ENCODE measurements around the gene TGFBR2.

The TGFBR2 gene

DNA sequence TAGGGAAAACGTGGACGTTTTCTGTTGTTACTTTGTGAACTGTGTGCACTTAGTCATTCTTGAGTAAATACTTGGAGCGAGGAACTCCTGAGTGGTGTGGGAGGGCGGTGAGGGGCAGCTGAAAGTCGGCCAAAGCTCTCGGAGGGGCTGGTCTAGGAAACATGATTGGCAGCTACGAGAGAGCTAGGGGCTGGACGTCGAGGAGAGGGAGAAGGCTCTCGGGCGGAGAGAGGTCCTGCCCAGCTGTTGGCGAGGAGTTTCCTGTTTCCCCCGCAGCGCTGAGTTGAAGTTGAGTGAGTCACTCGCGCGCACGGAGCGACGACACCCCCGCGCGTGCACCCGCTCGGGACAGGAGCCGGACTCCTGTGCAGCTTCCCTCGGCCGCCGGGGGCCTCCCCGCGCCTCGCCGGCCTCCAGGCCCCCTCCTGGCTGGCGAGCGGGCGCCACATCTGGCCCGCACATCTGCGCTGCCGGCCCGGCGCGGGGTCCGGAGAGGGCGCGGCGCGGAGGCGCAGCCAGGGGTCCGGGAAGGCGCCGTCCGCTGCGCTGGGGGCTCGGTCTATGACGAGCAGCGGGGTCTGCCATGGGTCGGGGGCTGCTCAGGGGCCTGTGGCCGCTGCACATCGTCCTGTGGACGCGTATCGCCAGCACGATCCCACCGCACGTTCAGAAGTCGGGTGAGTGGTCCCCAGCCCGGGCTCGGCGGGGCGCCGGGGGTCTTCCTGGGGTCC, at the start of gene TGFBR2:
TSS of gene TGFBR2 (plus strand) at position 301 of the 731 bp plus-strand sequence. CDS start at position 584, 283 bp downstream.
- FAIRE-seq (peak; percentile 69), DNase-seq (ENCODE audit: low spot score) (peak; percentile 97)

DNA sequence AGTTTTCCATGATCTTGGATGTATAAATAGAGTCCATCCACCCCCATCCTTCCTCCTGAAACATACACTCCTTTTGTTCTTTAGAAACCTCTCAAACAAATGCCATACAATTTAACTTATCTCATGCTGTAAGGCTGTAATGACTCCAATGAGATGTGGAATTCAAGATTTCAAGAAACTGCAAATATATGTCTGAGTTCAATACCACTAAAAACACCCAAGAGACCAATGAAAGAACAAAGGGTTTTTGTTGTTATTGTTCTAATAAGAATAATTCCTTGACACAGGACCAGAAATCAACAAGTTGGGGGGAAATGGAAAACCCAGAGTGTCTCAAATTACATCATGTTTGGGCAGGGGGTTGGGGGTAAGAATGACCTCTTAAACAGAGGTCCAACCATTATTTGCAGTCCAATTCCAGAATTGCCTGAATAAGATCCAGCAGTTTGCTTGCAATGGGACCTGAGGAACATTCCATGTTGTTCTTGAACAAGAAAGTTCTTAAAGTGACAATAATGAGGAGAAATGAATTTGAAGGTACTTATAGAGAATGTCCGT, 48.6 kb upstream of the TGFBR2 start:
- DNase-seq (ENCODE audit: low spot score), result no peak
- no peak for FAIRE-seq

DNA sequence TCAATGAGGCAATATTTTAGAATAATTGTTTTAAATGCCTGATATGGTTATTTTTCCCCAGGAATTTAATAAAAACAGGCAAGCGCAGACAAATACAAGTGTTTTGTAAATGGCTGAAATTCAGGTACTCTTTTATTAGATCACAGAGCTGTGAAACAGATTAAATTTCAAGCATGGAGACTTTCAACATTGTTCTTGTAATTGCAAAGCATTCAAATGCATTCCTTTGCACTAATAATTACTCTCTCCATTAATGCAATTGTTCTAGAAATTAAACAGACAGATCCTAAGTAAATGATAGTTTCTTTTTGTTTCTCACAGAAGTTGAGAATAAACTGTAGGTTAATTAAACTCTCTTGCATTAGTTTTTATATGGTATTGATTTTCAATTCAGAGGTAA, 42.4 kb upstream of the TGFBR2 start:
- no peak for DNase-seq (ENCODE audit: low spot score)
- no peak for FAIRE-seq

DNA sequence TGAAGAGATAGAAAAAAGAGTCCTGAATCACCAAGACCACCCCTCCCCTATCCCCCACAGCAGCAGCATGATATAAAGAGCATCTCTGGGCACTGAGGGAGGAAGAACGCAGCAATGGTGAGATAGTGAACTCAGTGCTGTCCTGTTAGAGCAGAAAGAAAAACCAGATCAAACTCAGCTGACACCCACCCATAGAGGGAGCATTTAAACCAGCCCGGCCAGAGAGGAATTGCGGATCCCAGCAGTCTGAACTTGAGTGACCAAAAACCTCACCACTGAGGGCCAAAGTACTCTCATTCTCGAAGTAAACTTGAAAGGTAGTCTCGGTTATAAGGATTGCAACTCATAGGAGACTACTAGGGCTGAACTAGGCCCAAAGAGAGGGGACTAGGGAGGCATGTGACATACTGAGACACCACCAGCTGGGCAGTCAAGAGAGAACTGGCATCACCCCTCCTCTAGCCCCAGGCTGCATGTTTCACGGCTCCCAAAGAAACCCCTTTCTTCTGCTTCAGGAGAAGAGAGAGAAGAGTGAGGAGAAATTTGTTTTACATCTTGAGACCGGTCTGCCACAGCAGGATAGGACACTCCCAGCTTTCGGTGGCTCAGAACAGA, 39.2 kb upstream of the TGFBR2 start:
- DNase-seq (ENCODE audit: low spot score) (no peak), FAIRE-seq (no peak)

DNA sequence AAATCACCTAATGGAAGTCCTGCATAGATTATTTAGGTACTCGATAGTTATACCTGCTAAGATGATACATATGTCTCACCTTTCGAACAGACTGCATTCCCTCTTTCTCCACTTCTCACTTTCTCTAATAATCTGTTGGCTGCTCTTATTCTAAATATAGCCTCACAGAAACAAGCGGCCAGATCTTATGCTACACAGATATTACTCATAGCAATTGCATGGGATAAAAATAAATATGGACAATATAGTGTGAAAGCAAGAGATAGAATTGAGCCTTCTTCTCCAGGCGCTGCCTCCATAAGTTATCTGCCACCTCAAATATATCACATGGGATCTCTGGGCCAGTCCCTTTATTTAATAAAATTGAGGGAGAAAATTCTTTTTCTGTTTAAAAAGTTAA, 29.5 kb upstream of the TGFBR2 start:
- FAIRE-seq (no peak), DNase-seq (ENCODE audit: low spot score) (no peak)

DNA sequence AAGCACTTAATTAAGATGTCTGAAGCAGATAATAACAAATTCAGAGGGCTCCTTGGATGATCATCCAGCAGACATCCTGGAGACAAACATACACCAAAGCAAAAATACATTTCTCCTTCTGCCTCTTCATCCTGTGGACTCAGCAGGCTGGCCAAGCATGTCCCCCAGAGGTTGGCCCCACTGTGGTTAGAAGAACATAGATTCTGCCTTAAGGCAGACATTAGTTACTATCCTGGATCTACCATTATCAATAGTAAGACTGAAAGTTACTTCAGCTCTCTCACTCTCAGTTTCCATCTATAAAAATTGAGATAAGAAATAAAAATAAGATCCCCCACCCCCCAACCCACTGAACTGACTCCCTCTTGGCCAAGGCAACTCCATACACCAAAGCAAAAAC, 28.6 kb upstream of the TGFBR2 start:
- no peak for DNase-seq (ENCODE audit: low spot score)
- FAIRE-seq, result no peak

DNA sequence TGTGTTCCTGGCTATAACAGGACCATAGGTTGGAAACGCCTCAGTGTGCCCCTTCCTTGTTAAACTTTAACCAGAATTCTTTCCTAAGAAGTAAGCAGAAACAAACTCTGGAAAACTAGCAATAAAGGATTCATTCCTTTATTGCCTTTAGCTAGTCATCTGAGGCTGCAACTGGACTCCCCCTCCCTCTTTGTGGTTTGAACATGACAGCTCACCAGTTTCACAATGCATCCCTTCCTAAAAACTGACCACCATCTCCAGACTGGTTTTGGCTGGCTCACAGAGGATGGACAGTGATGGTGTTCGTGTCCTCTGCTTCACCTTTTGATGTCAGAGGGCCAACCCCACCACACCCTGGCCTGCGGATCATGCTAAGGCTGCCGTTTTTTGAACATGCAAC, 27.9 kb upstream of the TGFBR2 start:
- no peak for FAIRE-seq
- DNase-seq (ENCODE audit: low spot score), result peak; percentile 47

DNA sequence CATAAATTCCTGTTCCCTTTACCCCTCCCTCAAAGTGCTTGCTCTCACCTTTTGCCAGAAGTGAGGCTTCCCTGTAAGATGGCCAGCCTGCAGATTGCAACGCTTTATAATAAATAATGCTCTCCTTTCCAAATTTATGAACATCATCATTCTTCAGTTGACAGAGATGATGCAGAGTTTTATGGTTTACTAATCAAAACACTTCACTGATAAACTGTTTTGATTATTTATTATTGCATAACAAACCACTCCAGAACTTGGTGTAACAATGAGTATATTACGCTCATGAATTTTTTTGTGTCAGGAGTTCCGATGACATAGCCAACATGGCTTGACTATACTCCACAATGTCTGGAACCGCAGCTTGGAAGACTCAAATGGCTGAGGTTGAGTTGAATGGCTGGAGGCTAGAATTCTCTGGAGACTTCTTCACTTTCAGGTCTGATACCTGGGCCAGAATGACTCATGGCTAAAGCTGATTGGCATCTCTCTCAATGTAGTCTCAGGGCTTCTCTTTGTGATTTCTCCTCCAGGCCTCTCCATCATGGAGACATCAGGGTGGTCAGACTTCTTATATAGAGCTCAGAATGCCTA, 27.3 kb upstream of the TGFBR2 start:
- DNase-seq (ENCODE audit: low spot score) (no peak), FAIRE-seq (no peak)

DNA sequence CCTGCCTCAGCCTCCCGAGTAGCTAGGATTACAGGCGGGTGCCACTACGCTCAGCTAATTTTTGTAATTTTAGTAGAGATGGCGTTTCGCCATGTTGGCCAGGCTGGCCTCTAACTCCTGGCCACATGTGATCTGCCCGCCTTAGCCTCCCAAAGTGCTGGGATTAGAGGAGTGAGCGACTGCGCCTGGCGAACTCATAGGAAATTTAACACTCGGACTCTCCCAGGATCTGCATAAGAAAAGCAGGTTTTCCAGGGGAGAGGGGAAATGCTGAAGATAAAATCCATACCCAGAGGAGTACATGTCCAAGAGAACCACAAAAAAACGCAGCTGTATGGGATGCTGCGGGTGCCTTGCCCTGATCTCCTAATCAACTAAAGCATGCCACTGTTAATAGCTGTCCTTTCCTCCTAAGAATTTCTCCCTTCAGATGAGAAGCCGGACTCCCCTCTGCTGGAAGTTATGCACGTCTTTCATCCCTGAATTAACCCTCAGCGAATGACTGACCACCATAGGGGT, 25.3 kb upstream of the TGFBR2 start:
- no peak for FAIRE-seq
- no peak for DNase-seq (ENCODE audit: low spot score)

DNA sequence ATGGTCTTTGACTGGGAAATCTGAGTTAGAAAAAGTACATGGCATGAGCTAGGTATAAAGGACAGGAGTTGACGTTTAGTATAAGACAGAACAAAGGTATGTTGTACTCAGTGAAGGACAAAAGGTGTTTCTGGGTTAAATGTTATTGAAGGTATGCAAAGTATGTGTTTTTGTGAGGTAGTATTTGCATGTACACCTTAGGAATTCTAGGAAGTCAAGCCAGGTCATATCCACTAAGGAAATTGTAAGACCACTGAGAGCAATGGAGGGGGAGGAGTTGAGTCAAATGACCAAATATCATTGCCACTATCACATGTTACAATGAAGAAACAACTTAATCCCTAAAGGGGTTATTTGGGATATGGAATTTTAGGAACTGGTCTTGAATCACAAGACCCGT, 24.4 kb upstream of the TGFBR2 start:
- FAIRE-seq (no peak), DNase-seq (ENCODE audit: low spot score) (no peak)

DNA sequence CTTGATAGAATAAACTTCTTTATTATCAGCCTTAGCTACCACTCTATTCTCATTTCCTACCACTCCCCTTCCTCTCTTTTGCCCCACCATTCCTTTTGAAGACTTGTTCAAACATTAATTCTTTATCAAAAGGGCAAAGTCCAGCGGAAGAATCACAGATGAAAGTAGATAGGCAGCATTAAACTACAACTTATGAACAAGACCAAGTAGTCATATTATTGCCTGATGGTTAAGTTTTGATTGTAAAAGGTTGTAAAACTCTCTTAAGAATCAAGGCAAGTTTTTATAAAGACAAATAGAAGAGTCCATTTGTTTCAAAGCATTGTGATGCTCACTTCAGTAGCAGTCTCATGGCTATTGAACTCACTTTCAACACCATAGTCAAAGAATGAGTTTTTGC, 22.4 kb upstream of the TGFBR2 start:
- FAIRE-seq (no peak), DNase-seq (ENCODE audit: low spot score) (no peak)

DNA sequence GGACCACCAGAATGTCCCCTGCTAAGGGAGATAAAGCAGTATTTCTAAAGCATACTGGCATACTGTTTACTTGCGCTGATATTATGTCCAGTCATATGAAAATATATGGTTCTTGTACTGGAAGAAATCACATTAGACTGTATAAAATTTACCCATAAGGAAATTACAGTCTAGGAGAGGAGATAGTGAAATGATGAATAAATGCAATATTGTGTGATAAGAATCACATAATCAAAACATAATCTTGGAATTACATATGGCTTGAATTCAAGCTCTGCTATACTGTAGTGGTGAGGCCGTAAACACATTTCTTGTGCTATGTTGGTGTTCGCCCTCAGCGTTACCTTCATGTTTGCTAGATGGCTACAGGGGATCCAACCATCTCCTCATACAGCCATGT, 20.7 kb upstream of the TGFBR2 start:
- FAIRE-seq (no peak), DNase-seq (ENCODE audit: low spot score) (no peak)

DNA sequence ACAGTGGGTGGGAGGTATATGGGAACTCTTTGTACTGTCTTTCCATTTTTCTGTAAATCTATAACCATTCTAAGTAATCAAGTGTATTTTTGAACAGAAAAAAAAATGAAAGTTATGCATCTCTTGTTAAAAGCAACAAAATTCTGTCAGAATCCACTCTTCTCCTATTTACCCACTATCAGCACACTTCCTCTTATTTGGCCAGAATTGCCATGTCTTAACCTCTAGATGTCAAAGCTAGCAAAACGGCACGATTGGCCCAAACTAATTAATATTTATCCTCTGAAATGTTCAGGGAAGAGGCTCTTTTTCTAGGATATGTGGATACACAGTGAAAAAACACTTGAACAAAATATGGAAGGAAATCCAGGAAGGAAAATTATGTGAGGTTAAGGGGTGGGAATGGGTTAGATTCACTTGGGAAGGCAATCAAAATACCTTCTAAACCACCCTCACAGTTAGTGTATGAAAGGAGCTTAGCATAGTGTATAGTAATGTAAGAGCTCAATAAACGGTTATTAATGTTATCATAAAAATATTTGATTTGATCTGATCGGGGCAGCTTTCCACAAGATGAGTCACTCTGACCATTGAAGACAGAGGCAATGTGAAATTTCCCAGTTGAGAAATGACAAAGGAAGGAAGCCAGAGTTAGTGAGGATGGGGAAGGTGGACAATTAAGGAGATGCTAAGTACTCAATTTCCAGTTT, 20.1 kb upstream of the TGFBR2 start:
- FAIRE-seq, result no peak
- DNase-seq (ENCODE audit: low spot score), result no peak

DNA sequence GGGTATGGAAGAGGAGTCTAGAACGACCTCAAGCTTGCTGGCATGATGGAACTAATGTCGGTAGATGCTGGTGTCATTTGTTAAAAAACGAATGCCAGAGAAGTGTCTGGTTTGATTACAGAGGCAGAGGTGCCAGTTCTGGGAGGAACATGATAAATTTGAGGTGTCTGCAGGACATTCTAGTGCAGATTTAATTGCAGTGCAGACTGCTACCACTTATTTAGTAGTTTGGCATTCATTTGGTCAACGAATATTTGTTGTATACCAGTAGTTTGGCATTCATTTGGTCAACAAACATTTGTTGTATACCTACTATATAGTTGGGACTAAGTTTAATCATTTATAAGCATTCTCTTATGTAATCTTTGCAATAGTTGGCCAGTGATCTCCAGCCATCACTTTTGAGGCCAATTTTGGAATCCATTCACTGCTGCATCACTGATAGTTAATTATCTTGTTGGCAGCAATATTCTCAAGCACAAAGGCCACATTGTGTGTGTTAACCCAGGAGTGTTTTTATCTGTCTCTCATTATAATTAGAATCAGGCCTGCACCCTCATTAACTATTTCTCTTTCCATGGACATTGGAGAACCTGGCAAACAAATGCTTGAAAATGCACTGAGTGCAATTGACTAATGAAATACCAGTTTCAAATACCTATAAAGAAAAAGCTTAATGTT, 19.5 kb upstream of the TGFBR2 start:
- FAIRE-seq, result no peak
- no peak for DNase-seq (ENCODE audit: low spot score)

DNA sequence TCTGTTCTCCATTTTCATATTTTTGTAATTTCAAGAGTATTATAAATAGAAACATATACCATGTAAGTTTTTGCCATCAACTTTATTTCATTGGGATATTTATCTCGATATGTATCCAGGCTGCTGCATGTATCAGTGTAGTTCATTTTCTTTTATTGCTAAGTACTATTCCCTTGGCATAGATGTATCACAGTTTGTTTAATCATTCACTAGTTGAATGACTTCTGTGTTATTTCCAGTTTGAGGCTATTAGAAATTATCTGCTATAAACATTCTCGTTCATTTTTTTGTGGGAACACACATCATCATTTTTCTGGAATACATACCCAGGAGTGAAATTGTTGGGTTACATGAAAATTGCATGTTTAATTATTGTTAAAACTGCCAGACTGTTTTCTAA, 18.5 kb upstream of the TGFBR2 start:
- FAIRE-seq, result no peak

DNA sequence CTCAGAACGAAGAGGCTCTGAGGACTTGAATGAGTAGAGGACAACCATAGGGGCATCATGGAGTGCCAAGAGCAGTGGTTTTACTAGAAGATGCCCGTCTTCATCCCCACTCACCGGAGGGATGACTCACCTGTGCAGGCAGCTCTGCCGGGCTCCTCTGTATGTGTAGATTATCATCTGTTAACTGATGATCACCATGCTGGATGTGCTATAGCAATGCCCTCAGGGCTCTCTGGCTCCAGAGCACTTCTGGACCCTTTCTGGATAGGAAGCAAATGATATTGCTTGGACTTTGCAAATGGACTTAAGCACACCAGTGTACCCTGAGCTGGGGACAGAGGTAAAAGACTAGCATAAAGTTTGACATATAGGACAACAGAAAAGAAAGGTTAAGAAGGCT, 10.2 kb upstream of the TGFBR2 start:
- no peak for FAIRE-seq
- DNase-seq (ENCODE audit: low spot score), result peak; percentile 36

More for the DNA sequence above, 18.5 kb upstream of the TGFBR2 start:
- DNase-seq (ENCODE audit: low spot score), result no peak

DNA sequence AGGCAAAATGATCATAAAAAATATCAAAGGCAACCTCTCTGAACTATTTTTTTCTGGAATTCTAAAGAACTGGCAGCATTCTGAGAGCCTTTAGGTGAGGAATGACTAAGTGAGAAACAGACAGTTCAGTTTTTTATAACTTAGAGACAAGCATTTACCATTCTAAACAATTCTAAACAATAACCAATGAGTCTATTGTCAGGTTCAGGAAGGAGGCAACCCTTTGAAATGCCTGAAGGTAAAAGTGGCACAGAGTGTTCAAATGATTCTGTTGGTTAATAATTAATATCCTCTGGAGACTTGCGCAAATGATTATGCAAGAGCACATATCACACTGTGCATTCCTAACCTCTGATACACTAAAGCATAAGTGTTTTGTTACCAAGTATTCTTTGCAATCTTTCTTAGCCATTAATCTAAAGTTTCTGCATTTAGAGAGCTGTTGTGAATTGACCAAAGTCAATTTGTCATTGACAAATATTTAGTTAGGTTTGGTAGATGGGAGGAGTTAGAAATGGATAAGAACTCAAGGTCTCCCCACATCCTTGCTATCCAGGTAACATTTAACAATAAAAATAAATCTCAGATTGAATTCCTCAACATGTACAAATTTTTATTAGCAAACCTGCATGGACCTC, 9.2 kb upstream of the TGFBR2 start:
- FAIRE-seq (no peak), DNase-seq (ENCODE audit: low spot score) (peak; percentile 21)

DNA sequence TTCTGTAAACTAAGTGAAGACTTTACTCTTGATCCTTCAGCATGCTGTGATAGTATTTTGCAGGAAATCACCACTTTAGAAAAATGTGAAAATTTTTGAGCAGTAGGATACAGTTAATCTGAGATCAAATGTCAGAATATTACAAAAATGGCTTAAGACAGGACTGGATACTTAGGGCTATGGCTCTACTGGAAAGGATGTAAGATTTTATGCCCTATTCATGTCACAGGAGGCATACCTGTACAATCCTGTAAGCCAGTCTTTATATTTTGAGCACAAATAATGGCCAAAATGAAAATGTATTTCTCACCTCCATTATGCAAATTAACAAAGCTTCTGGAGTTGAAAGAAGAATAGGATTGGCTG, 8.6 kb upstream of the TGFBR2 start:
- FAIRE-seq, result no peak
- no peak for DNase-seq (ENCODE audit: low spot score)

DNA sequence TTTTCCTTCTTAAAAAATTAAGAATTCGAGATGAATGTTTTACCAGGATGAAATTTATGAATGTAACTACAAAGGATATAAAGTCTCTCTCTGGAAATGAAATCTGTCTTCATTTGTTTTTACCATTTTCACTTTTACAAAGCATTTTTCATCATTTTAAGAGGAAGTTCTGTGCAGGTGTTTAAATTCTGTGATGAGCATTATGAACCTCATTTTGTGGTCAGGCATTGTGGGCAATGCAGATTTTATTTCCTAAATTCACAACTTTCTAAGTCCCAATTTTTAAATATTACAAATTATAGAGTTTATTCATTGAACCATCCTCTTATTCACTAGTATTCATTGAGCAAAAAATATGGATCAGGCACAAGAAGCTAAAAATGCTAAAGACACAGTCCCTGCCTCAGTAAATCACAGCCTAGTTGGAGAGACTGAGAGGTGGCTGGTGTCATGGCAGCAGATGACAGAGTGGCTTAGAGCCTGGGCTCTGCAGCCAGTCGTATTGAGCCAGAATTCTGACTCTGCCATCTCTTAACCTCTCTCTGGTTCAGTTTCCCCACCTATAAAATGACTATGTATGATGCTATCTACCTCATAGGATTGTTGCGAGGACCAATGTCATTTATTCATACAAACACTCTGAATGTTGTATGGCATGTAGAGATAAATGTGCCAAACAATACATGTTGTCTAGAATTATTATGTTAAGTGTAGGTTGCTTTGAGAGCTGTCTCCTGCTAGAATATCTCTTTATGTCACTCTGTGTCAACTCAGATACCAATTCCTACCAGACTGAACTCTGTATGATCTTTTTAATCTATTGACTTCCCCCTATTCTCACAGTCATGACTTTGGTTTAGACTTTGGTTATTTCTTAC, 7.5 kb upstream of the TGFBR2 start:
- FAIRE-seq, result no peak

DNA sequence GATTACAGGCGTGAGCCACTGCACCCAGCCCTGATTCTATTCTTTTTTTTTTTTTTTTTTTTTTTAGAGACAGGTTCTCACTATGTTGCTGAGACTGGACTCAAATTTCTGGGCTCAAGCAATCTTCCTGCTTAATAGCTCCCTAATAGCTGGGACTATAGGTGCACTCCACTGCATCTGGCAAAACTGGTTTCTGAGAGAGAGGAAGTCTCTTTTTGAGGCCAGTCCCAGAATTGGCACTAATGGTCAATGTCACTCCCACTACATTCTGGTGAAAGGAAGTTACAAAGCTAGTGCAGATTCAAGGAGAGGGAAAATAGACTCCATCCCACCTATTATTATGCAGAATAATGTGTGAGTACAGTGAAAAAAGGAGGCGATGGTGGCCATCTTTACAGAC, 5.8 kb upstream of the TGFBR2 start:
- no peak for FAIRE-seq
- no peak for DNase-seq (ENCODE audit: low spot score)

More for the DNA sequence above, 7.5 kb upstream of the TGFBR2 start:
- no peak for DNase-seq (ENCODE audit: low spot score)

Data from urothelium cell line (cell line).